ENCODE measurements around the gene GRIN3B. TPM values are rescaled to one million over a fixed set of nuclear protein-coding genes. Genes with fewer than 3 reads are reported as not detected.

Gene GRIN3B
- total RNA-seq, 2 donors from 2014 or later = not detected

Other genes starting within 250 kb of the GRIN3B start
- gene MISP, start 249.3 kb upstream of the GRIN3B start, total RNA-seq = 100 to 1,000 TPM; 285 to 320 TPM
- gene PTBP1, start 203.0 kb upstream of the GRIN3B start, total RNA-seq = 100 to 1,000 TPM; 284 to 457 TPM
- under 1 TPM in 1 of 2 donors, not detected in 1; 0.22 TPM for gene PLPPR3, start 178.5 kb upstream of the GRIN3B start, total RNA-seq
- gene AZU1, start 172.6 kb upstream of the GRIN3B start, total RNA-seq = under 1 TPM in 1 of 2 donors, not detected in 1; 0.27 TPM
- gene PRTN3, start 159.4 kb upstream of the GRIN3B start, total RNA-seq = not detected
- not detected for gene ELANE, start 148.1 kb upstream of the GRIN3B start, total RNA-seq
- gene CFD, start 140.8 kb upstream of the GRIN3B start, total RNA-seq = 10 to 100 TPM; 42.2 to 55.3 TPM
- gene MED16, start 107.2 kb upstream of the GRIN3B start, total RNA-seq = 10 to 100 TPM; 73.3 to 83.2 TPM
- not detected for gene RNU6-9, start 106.9 kb upstream of the GRIN3B start, total RNA-seq
- 10 to 100 TPM; 54.5 to 55.6 TPM for gene R3HDM4, start 87.2 kb upstream of the GRIN3B start, total RNA-seq
- under 1 TPM in 1 of 2 donors, not detected in 1; 0.21 TPM for gene KISS1R, start 83.1 kb upstream of the GRIN3B start, total RNA-seq
- gene ARID3A, start 74.4 kb upstream of the GRIN3B start, total RNA-seq = 10 to 100 TPM in 1 of 2 donors, 1 to 10 TPM in 1; 8.7 to 13.0 TPM
- 10 to 100 TPM; 26.5 to 81.5 TPM for gene WDR18, start 16.1 kb upstream of the GRIN3B start, total RNA-seq
- gene TMEM259, start 20.7 kb downstream of the GRIN3B start, total RNA-seq = 100 to 1,000 TPM; 170 to 235 TPM
- not detected for gene RNU6-2, start 21.1 kb downstream of the GRIN3B start, total RNA-seq
- 100 to 1,000 TPM; 108 to 132 TPM for gene CNN2, start 26.2 kb downstream of the GRIN3B start, total RNA-seq
- 10 to 100 TPM; 23.9 to 31.6 TPM for gene ABCA7, start 39.7 kb downstream of the GRIN3B start, total RNA-seq
- 10 to 100 TPM; 27.4 to 37.9 TPM for gene ARHGAP45, start 66.7 kb downstream of the GRIN3B start, total RNA-seq
- 100 to 1,000 TPM; 135 to 245 TPM for gene POLR2E, start 95.0 kb downstream of the GRIN3B start, total RNA-seq
- 100 to 1,000 TPM; 187 to 189 TPM for gene GPX4, start 103.6 kb downstream of the GRIN3B start, total RNA-seq
- 10 to 100 TPM; 65.5 to 77.1 TPM for gene SBNO2, start 173.8 kb downstream of the GRIN3B start, total RNA-seq
- 100 to 1,000 TPM in 1 of 2 donors, 10 to 100 TPM in 1; 76.3 to 103 TPM for gene STK11, start 205.4 kb downstream of the GRIN3B start, total RNA-seq
- under 1 TPM; 0.22 to 0.48 TPM for gene CBARP, start 237.6 kb downstream of the GRIN3B start, total RNA-seq
- gene ATP5F1D, start 241.3 kb downstream of the GRIN3B start, total RNA-seq = 100 to 1,000 TPM; 359 to 627 TPM
- gene MIDN, start 248.2 kb downstream of the GRIN3B start, total RNA-seq = 100 to 1,000 TPM; 172 to 177 TPM

Measured in colonic mucosa (tissue), 2 donors.